Neural progenitor cell (in vitro differentiated cells): Measurements from ENCODE around the gene FBN2.

Experiments used
- EZH2 ChIP-seq: fragments of 200-600 bp; sonication (generic); IDR thresholded peaks from 2 replicates; pipeline ENCODE4 v1.6.1; 2017; ENCODE audit warnings: antibody characterized with exemption, mild to moderate bottlenecking, moderate library complexity
- TF ChIP-seq, protein P1 (sequence below): fragments of 200-600 bp; sonication (generic); IDR thresholded peaks from 2 replicates; pipeline ENCODE4 v1.5.1; 2017; ENCODE audit warnings: antibody characterized with exemption, mild to moderate bottlenecking

DNA sequence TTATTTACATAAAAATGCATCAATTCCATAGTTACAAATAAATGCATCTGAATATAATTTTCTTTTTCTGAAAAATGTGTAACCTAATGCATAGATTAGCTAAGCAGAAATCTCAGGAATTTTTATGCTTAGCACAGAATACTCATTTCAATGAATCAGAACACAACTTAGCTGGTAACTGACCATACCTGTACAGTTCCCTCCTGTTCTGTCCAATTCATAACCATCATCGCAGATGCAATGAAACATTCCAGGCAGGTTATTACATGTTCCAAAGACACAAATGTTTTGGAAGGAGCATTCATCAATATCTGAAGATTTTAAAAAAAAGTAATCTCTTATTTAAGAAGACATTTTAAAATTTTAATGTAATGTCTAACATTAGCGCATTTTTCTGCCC, 219.4 kb downstream of the FBN2 start:
- TF ChIP-seq, protein P1, sequence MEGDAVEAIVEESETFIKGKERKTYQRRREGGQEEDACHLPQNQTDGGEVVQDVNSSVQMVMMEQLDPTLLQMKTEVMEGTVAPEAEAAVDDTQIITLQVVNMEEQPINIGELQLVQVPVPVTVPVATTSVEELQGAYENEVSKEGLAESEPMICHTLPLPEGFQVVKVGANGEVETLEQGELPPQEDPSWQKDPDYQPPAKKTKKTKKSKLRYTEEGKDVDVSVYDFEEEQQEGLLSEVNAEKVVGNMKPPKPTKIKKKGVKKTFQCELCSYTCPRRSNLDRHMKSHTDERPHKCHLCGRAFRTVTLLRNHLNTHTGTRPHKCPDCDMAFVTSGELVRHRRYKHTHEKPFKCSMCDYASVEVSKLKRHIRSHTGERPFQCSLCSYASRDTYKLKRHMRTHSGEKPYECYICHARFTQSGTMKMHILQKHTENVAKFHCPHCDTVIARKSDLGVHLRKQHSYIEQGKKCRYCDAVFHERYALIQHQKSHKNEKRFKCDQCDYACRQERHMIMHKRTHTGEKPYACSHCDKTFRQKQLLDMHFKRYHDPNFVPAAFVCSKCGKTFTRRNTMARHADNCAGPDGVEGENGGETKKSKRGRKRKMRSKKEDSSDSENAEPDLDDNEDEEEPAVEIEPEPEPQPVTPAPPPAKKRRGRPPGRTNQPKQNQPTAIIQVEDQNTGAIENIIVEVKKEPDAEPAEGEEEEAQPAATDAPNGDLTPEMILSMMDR = no peak
- no peak for TF ChIP-seq EZH2
